GM15510 (cell line): ENCODE data around the gene BUD31.

ENCODE experiments used
- POLR2A ChIP-seq: IDR thresholded peaks from 3 replicates; pipeline ENCODE4 v1.6.1; 2011; ENCODE audit warnings: borderline replicate concordance; ENCODE audit not compliant: insufficient read length; ENCODE audit errors: extremely low read depth

BUD31 gene

GRCh38 chr7:99410635-99411034 lies 1.9 kb downstream of the BUD31 start:
- TF ChIP-seq POLR2A, result no peak

- TF ChIP-seq POLR2A, result no peak
These were observed 9.5 kb downstream of the BUD31 start for GRCh38 chr7:99418260-99418659.

- TF ChIP-seq POLR2A, result no peak
These were observed 10.7 kb downstream of the BUD31 start for GRCh38 chr7:99419323-99420021.

GRCh38 chr7:99420213-99420612 lies 11.4 kb downstream of the BUD31 start:
- no peak for TF ChIP-seq POLR2A

- no peak for TF ChIP-seq POLR2A
These were observed 12.2 kb downstream of the BUD31 start for GRCh38 chr7:99420986-99421385.

- TF ChIP-seq POLR2A, result no peak
These were observed 13.4 kb downstream of the BUD31 start for GRCh38 chr7:99422186-99422585.

GRCh38 chr7:99422625-99423024 lies 13.9 kb downstream of the BUD31 start:
- TF ChIP-seq POLR2A, result no peak

GRCh38 chr7:99424932-99425730 lies 16.4 kb downstream of the BUD31 start:
- TF ChIP-seq POLR2A, result no peak

- no peak for TF ChIP-seq POLR2A
These were observed 20.3 kb downstream of the BUD31 start for GRCh38 chr7:99428972-99429566.

- TF ChIP-seq POLR2A, result no peak
These were observed 21.0 kb downstream of the BUD31 start for GRCh38 chr7:99429756-99430155.

GRCh38 chr7:99433158-99433557 lies 24.4 kb downstream of the BUD31 start:
- TF ChIP-seq POLR2A, result no peak

GRCh38 chr7:99437946-99438572 lies 29.3 kb downstream of the BUD31 start:
- TF ChIP-seq POLR2A, result no peak

- TF ChIP-seq POLR2A, result peak; percentile 78
These were observed 30.1 kb downstream of the BUD31 start, which contains the start of the genes CPSF4 and PTCD1 for GRCh38 chr7:99438573-99439480. TSS of gene CPSF4 (plus strand) at chr7:99438943. CDS start at chr7:99439083, 140 bp downstream. TSS of gene PTCD1 (minus strand) at chr7:99438798. CDS start at chr7:99435242, 3,556 bp downstream.

- no peak for TF ChIP-seq POLR2A
These were observed 31.4 kb downstream of the BUD31 start for GRCh38 chr7:99440195-99440594.
